Activated gamma-delta T cell treated with anti-CD3 and anti-CD28 coated beads, Interleukin-2, amount 50 U/mL, for 16 hours (primary cell): ENCODE results near the gene ATOH7.
"Not testable (repeated sequence)": the region's sequence is repeated elsewhere in the genome, so short reads cannot be mapped to it uniquely, and the experiment has no call there.

Experiments
- DNase-seq: peaks from one replicate; pipeline ENCODE4 v3.0.0-alpha.2; 2020; ENCODE audit warnings: low read depth

Gene ATOH7

DNA sequence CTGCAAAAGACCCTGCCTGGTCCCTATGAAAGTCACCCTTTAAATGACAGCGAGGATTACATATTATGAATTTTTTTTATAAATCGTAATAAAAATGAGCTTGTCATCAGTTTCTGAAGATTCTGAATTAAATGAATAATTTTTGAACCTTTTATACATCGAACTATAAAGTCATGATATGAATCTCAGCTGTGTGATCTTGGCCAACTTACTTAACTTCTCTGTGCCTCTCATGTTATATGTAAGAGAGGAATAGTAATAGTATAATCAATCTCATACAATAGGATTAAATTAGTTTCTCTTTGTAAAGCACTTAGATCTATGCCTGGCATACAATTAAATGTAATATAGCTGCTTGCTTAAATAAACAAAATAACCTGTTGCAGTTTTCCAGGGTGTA lies 5.3 kb upstream of the ATOH7 start:
- no peak for DNase-seq

DNA sequence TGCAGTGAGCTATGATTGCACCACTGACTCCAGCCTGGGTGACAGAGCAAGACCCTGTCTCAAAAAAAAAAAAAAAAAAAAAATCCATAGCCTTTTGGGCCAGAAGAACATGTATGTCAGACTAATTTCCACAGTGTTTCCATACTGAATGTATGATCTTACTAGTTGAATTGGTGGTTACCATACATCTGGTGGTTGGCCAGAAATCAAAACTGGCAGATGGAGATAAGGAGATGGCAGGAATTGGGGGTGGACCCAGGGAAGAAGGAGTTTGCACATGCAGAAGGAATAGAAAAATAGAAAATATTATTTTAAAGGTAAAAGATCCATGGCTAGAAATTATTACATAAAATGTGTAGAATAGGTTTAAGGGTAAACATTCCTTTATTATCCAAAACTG lies 3.7 kb upstream of the ATOH7 start:
- DNase-seq, result no peak

DNA sequence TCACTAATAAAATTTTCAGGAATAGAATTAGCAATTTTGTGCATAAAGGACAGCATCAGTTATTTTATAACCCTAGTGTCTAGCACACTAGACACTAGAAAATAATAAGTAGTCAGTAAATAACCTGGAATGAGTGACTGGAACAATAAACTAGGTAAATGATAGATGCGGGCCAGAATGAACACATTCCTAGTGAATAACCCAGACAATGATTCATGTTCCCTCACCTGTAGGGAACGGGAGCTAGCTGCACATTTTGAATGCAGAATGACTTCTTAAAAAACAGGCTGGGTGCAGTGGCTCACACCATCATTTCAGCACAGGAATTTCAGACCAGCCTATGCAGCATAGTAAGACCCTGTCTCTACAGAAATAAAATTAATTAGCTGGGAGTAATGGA lies 3.2 kb upstream of the ATOH7 start:
- DNase-seq, result no peak

DNA sequence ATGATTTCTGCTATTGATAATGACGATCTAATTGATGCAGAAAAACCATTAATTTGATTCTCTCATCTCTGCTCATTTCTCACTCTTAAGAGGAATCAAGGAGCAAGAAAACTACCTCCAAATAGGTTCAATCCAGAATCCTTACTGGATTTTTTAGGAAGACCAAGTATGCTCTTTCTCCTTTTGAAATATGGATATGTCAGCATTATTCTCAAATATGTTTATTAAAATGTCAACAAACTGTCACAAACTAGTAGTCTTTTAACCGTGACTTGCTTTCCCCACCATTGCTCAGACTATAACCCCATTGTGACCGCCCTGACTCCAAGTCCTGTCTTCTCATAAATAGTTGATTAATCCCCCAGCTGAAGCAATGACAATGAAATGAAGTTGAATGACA lies 1.1 kb upstream of the ATOH7 start:
- DNase-seq, result no peak

DNA sequence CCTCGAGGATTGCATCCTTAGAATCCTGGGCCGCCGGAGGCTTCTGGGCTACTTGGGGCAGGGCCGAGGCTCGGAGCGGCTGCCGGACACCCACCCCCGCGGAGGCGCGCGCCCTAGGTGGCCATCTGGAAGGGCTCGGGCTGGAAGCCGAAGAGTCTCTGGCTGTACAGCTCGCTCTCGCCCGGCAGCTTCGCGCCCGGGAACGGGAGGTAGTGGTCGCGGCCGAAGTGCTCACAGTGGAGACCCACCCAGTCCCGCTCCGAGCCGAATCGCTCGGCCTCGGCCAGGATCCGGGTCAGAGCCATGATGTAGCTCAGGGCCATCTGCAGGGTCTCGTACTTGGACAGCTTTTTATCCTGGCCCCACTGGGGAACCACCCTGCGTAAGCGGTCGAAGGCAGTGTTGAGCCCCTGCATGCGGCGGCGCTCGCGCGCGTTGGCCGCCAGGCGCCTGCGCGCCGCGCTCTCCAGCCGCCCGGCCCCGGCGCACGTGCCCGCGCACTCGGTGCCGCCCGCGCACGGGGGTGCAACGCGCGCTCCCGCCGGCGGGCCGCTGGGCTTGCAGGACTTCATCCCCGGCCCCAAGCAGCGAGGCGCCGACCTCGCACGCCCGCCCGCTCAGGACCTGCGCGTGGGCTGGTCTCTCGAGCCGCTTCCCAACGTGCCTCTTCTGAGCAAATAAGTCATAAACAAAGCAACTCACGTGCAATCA lies 652 bp downstream of the ATOH7 start:
- DNase-seq, result peak; percentile 6

DNA sequence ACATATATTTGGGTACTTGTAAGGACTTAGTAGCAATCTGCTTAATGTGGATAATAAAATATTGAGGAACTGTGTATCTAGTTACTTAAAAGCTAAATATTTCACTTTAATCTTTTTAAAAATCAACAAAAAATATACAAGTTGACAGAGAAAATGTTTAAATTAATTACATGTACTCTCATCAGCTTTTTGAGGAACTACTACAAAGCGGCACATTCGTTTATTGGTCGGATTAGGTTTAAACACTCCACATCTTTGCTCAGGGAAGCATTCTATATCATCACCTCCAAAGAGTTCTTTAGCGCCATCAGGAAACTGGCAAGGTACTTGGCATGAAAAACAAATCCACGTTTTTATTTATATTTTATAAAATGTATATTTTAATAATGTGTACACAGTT lies 1.6 kb downstream of the ATOH7 start:
- DNase-seq, result no peak

DNA sequence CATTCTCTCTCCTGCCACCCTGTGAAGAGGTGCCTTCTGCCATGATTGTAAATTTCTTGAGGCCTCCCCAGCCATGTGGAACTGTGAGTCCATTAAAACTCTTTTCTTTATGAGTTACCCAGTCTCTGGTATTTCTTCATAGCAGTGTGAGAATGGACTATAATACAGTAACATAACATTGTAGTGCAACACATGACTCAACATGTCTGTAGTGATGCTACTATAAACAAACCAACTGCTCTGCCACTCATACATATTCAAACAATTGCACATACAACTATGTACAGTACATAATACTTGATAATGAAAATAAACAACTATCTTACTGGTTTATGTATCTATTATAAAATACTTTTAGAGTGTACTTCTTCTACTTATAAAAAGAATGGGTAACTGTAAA lies 7.1 kb downstream of the ATOH7 start:
- no peak for DNase-seq

DNA sequence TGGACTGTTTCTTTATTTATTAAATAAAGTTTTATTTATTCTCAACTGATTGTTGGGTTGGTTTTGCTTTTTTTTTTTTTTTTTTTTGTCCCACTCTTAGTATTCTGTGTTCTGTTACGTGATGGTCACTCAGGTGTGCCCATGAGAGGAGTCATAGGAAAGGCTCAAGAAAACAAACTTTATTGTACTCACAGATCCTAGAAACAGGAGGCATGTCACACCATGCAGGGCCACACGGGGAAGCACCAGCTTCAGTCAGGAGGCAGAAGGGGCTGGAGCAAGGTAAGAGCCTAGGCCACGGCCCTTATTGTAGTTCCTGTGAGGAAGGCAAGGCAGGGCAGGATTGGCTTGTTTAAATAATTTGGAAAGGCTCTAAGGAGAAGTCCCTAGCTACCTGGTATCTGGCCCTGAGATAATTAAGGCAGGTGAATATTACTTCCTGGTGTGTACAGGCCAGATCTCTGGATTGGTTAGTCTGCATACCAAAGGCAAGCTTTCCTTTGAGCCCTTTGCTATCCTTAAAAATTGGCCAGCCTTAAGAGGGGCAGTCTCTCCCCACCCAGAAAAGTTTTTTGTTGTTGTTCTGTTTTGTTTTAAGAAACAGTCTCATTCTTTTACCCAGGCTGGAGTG lies 8.3 kb downstream of the ATOH7 start:
- no peak for DNase-seq

DNA sequence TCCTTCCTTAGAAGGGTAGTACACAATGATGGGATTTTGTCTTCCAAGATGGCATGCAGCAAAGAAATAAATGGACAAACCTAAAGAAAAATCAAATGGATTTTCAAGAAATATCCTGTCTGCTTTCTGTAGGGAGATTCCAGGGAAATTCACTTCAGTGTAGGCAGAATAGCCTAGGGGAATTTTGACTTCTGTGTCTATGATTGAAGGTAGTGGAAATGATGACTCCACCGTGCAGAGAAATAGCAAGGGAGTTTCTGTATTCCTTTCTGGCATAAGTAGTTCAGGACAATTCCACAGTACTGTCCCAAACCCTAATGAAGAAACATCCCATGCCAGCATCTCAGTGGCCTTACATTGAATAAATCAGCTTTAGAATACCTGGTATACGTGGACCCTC lies 9.5 kb downstream of the ATOH7 start:
- no peak for DNase-seq

DNA sequence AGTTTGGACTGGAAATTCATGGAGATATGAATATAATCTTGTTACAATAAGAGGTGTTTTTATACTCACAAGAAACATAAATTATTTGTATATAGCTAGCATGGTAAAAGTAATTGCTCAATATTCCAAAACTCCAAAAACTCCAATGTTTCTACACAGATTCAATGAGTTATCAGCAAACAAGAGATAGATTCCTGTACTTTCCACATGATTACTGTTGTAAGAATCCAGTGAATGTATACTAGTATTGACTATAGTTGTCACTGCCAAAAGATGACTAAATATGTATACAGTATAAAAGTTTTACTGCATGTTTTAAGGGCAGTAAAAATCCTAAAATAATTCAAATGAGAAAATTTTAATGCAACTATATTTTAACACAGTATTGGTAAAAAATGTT lies 10.7 kb downstream of the ATOH7 start:
- DNase-seq, result no peak

DNA sequence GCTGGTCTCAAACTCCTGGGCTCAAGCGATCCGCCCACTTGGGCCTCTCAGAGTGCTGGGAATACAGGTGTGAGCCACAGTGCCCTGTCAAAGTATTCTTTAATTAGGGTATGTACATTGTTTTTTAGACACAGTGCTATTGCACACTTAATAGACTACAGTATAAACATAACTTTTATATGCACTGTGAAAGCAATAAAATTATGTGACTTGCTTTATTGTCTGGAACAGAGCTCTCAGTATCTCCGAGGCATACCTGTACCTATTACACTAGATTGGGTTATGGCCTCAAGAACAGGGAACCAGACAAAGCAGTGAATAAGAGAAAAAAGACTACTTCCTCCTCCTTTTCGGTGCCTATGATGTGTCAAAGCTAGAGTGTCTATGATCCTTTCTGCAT lies 13.1 kb downstream of the ATOH7 start:
- DNase-seq, result no peak

DNA sequence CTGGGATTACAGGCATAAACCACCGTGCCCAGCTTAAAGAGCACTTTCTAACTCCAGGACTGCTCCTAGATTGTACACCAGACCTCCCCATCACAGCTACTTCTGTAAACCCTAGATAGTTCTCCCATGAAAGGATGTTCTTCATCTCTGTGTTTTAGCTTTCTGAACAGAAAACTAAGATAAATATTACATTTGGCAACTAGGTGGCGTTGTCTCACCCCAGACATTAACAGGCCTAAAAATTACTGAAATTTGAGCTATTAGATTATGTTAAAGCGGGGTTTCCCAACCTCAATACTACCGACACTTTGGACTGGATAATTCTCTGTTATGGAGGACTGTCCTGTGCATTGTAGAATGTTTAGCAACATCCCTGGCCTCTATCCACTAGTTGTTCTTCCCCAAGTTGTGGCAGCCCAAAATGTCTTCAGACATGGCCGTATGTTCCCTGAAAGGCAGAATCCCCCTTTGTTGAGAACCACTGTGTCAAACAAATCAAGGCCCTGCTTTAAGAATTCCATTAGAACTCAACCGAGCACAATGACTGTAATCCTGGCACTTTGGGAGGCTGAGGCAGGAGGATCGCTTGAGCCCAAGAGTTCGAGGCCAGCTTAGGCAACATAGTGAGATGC lies 19.1 kb downstream of the ATOH7 start:
- DNase-seq, result no peak

DNA sequence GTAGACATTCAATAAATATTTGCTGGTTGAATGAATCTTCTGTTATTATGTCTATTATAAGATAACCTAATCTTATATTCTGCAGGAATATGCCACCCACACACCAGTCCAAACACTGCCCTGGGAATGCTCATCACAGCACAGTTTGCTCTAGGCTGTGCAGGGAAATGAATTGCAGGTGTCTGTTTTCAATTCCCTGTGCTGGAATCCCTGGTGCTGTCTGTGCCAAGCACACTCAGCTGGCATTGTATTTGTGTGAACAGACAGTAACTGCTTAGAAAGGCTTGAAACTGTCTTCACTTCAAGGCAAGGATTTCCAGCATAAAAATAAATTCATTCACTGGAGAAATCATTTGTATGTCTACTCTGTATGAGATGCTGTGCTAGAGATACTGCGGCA lies 20.2 kb downstream of the ATOH7 start:
- DNase-seq, result no peak

DNA sequence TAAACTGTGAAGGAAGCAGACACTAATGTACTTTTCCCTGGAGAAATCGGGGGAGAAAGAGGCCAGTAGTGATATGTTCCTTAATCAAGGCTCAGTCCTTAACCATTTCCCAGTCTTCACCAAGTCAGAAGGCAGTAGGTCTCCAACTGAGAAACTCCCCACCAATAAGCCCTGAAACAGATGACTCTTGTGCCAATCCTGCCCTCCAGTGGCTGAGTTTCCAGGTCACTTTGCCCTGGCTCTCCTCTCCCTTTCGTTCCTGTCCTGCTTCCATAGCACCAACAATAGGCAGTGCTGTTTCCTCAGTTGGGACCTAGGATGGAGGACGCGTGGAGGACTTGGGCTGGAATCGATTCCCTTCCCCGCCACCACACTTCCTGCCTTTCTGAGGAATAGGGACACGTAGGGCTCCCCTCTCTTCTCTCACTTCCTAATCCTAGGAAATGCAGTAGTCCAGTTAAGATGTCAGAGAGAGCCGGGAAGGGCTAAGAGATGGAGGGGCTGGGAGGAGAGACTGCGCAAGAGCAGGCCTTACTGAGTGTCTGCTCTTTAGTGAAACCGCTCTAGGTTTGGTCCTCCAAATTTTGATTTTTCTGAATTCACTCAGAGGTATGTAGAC lies 23.4 kb downstream of the ATOH7 start:
- no peak for DNase-seq

DNA sequence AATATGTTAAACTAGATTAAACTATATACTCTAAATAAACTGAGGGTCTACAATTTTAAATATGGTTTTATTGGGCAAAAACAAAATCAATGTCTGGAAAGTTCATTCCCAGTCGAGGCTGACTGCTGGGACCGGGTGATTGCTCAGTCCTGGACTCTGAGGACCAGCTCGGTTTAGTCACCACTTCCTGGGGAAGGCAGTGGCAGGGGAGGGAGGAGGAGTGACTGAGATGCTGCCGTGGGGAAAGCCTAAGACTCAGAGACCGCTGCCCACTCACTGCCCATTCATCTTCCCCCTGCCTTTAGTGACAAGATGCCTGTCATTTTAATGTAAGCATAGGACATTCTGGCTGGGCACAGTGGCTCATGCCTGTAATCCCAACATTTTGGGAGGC lies 29.0 kb downstream of the ATOH7 start:
- no peak for DNase-seq

DNA sequence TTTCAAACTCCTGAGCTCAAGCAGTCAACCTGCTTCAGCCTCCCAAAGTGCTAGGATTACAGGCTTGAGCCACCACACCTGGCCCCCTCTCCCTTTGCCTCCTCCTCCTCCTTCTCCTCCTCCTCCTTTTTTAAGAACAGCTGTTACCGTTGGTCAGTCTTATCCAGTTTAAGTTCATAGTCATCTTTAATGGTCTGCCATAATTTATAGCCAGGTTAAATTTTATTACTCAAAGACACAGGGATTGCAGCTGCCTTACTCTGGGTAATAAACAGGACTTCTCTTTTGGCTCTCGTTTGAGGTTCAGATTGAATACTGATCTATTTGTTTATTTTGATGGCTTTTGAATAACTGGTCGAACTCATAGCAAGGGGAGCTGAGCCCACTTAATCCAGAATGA lies 35.2 kb downstream of the ATOH7 start:
- no peak for DNase-seq

DNA sequence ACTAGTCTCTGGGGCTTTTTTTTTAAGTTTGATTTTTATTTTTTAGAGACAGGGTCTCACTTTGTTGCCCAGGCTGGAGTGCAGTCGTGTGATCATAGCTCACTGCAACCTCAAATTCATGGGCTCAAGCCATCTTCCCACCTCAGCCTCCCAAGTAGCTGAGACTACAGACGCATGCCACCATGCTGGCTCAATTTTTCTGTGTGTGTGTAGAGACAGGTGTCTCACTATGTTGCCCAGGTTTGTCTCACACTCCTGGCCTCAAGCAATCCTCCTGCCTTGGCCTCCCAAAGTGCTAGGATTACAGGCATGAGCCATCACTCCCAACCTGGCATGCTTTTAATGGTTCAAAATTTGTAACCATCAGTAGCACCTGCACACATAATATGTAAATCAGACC lies 36.1 kb downstream of the ATOH7 start:
- not testable (repeated sequence) for DNase-seq

DNA sequence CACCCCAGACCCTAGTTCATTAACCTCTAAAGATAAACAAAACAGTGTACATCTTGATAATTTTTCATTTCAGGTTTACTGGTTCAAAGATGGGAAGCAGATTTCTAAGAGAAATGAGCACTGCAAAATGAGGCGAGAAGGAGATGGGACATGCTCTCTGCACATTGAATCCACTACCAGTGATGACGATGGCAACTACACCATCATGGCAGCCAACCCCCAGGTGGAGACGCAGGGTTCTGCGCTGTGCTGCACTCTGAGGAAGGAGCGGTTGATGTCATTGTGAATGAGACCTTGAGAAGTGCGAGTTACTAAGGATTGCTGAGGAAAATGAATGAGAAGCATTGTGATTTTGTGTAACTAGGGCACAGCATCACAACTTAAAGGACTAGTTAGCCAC lies 37.6 kb downstream of the ATOH7 start:
- DNase-seq, result no peak

DNA sequence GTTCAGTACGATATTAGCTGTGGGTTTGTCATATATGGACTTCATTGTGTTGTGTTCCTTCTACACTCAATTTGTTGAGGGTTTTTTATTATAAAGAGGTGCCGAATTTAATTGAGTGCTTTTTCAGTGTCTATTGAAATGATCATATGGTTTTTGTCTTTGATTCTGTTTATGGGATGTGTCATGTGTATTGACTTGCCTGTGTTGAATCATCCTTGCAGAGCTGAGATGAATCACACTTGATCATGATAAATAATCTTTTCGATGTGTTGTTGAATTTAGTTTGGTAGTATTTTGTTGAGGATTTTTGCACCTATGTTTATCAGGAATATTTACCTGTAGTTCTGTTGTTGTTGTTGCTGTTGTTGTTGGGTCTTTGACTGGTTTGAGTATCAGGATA lies 39.8 kb downstream of the ATOH7 start:
- no peak for DNase-seq

DNA sequence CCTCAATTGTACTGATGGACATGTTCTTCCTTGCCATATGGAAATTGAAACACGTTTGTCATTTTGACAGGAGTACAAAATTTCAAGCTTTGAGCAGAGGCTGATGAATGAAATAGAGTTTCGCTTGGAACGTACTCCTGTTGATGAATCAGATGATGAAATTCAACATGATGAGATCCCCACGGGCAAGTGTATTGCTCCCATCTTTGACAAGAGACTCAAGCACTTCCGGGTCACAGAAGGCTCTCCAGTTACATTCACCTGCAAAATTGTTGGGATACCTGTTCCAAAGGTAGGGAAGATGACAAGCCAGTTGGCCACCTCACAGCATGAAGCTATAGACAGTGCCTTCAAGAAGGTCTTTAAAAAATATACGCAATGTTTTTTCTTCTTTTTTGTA lies 43.1 kb downstream of the ATOH7 start:
- DNase-seq, result no peak

DNA sequence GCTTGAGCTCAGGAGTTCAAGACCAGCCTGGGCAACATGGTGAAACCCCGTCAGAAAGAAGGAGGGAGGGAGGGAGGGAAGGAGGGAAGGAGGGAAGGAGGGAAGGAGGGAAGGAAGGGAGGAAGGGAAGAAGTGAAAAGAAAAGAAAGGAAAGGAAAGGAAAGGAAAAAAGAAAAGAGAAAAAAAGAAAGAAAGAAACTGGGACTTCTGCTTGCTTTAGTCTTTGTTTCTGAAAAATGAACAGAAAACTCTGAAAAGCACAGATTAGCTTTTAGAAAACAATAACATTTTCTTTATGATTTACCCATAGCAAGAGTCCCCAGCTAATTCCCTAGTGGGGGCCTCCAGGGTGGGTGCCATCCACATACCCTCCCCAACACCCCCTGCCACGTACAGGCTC lies 46.8 kb downstream of the ATOH7 start:
- DNase-seq, result no peak

DNA sequence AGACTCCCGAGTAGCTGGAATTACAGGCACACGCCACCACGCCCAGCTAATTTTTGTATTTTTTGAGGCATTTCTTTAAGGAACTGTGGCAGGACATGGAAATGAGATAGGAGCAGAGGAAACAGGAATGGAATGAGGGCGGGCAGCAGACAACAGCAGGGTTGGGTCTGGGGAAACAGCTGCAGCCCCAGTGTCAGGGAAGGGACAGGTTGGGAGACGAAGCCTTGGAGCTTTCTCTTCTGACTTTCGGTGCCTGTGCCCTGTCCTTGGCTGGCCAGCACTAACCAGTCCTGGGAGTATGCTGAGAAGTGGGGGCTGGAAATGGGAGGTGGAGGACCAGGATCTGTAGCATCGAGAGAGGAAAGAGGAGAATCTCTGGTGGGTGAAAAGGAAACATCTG lies 47.4 kb downstream of the ATOH7 start:
- DNase-seq, result no peak
